ENCODE results near the gene CST9.

CST9 gene

DNA sequence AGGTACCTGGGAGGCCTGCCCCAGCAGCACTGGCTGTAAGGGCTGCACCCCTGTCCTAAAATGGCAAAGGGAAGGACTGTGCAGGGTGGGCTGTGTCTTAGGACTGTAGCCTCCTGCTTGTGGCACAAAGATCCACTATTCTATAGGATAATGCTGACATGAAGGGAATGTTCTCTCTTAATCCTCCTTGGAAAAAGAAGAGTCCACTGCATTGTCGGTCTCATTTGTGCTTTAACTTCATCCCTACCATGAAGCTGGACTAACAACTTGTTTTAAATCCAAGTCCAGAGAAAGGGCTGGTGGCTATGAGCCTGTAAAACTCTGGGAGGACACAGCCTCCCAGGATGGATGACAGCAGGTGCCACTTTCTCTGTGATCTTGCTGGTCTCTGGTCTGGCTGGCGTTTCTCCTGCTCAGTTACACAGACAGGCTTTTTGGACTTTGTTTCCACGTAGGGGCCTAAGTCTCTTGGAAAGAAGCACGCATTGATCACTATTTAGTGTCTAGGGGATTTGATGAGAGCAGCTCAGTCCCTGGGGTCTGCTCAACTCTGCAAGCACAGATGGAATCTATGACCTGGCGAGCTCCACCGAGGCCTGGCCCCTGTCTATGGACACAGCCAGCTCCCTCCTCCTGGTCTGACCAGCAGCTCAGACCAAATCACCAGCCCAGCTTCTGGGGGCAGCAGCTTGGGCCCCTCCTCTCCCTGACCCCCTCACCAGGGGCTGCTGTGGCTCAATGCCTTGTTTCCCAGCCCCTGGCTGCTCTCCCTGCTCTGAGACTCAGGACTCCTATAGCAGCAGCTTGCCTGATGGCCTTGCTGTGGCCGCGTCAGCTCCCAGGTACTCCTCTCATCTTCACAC is 27.2 kb upstream of the CST9 start:
- TF ChIP-seq GATA2 (IDR thresholded peaks at IDR 0.05; ENCODE audit: low read depth, low read length) (no peak), GATA3 (IDR thresholded peaks at IDR 0.05; ENCODE audit: low read depth, low read length) (no peak)

DNA sequence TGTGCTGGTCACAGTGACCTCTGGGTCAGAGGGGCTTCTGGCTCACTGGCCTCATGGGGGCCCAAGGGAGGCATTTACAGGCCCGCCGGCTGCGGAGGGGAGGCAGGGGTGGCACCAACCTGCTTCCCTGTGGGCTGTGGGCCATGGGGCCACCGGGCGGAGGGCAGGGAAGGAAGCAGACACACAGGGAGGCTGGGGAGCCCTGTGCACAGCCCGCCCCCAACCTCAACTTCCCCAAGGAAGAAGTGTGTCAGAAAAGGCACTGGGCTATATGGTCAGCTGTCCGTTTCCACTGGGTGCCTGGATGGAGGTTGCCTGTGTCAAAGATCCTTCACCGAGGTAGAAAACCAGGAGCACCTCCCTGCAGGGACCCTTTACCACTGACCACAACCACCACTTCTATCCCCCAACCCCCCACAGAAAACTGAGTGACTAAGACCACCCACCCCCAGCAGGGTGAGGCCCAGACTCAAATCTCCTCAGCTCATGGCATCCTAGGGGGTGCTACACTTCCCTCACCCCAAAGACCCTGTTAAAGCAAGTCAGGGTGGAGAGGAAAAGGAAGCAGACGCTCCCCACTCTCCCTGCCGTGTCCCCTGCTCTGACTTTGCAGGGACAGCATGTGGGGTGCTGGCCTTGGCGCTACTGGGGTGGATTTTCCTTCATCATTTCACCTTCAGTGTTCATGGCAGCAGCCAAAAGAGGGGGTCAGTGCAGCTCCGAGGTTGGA is 26.4 kb upstream of the CST9 start:
- no peak for TF ChIP-seq GATA2 (IDR thresholded peaks at IDR 0.05; ENCODE audit: low read depth, low read length)
- TF ChIP-seq GATA3 (IDR thresholded peaks at IDR 0.05; ENCODE audit: low read depth, low read length) = no peak

DNA sequence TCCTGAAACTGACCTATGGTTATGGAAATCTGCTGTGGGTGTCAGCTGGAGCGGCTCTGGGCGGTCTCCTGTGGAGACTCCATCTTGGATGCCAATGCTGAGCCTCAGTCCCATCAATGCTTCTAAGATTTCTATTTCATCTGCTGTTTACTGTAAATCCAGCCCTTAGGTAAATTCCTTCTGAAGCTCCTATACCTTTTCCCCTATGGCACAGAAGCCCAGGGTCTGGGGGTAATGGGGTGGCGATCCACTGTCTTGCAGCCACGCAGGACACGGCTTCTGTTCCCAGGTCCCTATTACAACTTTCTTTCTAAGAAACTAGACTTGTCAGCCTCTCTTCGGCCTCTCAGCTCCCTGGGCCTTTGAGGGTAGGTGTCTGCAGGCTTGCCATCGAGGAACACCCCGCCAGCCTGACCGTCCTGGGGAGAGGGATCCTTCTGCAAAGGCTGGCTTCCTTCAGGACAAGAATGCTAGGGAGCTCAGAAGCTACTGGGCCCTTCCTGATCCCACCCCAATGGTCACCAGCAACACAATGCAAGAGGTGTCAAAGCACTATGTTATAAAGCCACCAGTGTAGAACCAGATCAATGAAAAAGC is 25.6 kb upstream of the CST9 start:
- TF ChIP-seq GATA3 (IDR thresholded peaks at IDR 0.05; ENCODE audit: low read depth, low read length) (no peak), GATA2 (IDR thresholded peaks at IDR 0.05; ENCODE audit: low read depth, low read length) (no peak)

DNA sequence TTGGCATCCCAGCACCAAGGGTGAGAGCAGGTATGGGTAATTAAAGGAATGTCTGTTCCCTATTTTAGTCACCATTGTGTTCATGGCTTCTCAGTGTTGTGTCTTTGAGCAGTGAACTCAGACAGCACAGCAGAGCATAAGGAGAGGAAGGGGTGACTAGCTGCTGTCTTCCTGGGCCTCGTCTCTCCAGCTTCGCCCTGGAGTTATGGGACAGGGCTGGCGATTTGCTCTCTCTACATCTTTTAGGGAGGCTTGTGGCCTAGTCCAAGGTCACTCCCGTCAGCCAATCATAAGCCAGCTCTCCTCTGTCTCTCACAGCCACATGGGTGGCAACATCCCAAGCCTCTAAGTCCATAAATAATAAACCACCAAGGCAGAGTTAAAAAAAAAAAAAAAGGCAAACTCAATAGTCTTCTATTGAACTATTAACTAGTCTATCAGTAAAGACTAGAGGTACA is 24.7 kb upstream of the CST9 start:
- no peak for TF ChIP-seq GATA3 (IDR thresholded peaks at IDR 0.05; ENCODE audit: low read depth, low read length)
- TF ChIP-seq GATA2 (IDR thresholded peaks at IDR 0.05; ENCODE audit: low read depth, low read length) = no peak

DNA sequence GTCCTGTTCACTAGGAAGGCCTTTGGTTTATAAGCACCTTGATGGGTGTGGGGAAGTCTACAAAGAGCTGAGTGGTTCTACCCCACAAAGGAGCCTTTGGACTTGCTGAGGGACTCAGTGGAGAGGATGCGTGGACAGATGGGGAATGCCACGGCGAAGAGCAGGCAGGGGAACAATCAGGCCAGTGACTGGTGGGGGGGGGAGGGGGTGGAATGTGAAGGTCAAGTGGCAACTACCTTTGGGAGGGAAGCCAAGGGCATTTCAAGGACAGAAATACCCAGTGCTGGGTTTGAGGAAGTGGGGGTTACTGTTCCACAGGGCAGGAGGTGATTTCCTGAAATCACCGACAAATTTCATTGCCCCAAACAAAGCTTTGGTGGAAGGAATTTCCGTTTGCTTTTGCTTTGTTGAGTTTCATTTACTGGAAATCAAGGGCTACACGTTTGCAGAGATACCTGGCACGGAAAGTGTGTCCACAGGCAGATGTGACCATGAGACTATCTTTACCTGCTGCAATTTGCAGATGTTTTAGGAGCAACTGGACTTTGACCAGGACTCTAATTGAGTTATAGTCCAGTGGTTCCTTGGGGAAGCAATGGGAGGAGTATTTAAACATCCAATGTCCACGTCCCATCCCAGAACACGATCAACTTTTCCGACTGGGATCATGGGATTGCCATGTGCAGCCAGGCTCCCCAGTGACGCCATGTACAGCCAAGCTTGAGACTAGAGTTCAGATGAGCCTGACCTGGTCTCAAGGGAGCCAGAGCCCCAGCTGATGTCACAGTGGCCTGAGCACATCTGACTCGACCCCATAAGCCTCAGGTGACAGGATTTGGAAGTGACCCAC is 24.1 kb upstream of the CST9 start:
- TF ChIP-seq GATA2 (IDR thresholded peaks at IDR 0.05; ENCODE audit: low read depth, low read length) = no peak
- TF ChIP-seq GATA3 (IDR thresholded peaks at IDR 0.05; ENCODE audit: low read depth, low read length) = no peak

DNA sequence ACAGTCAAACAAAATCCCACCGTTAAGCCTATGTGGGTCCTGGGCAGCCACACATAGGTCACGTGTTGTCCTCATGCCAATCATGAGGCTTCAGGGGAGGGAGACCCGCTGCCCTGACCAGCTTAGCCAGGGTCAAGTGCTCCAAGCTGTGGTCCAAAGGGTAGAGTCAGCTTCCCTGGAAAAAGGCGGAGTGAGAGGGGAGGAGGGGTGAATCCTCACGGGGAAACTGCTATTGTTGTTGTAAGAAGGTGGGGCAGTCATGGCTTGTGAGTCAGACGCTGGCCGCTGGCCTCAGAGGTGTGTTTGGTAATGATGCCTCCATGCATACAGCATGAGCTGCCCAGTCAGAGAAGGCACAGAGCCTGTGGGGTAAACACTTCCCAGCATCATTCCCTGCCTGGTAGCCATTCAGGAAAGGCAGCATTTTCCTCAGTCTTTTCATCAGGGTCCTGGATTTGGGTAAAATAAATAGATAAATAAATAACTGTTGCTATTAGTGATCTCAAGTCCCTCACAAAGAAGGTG is 23.4 kb upstream of the CST9 start:
- TF ChIP-seq GATA3 (IDR thresholded peaks at IDR 0.05; ENCODE audit: low read depth, low read length) (no peak), GATA2 (IDR thresholded peaks at IDR 0.05; ENCODE audit: low read depth, low read length) (no peak)

DNA sequence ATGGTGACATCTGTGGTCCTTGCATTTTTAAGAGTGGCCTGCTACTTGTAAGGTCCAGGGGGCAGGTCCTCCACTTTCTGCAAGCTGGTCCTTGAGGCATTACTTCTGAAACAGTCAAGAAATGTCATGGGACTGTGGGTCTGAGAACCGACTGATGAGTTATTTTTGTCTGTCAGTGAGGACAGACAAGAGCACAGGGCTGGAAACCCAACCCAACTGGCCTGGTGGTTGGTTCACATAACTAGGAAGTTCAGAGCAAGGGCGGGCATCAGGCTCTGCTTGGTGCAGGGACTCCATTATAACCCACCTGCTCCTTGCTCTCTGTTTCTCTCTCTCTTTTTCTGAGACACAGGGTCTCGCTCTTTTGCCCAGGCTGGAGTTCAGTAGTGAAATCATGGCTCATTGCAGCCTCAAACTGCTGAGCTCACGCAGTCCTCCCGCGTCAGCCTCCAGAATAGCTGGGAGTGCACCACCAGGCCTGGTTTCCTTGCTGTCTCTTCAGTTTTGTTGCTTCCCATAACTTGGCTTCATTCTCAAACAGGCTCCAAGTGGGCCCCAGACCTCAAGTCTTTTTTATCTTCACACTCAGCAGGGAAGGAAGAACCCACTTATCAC is 22.8 kb upstream of the CST9 start:
- no peak for TF ChIP-seq GATA2 (IDR thresholded peaks at IDR 0.05; ENCODE audit: low read depth, low read length)
- no peak for TF ChIP-seq GATA3 (IDR thresholded peaks at IDR 0.05; ENCODE audit: low read depth, low read length)

DNA sequence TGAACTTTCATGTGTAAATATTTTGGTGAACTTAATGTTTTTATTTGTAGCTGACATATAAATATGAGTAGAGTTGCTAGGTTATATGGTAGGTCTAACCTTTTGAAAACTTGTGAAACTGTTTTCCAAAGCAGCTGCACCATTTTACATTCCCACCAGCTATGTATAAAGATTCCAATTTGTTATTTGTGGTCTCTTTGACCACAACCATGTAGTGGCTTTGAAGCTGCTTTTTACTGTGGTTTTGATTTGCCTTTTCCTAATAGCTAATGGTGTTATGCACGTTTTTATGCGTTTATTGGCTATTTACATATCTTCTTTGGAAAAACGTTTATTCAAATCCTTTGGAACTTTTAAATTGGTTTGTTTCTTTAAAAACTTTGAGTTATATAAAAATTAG is 21.8 kb upstream of the CST9 start:
- no peak for TF ChIP-seq GATA2 (IDR thresholded peaks at IDR 0.05; ENCODE audit: low read depth, low read length)
- TF ChIP-seq GATA3 (IDR thresholded peaks at IDR 0.05; ENCODE audit: low read depth, low read length) = no peak

DNA sequence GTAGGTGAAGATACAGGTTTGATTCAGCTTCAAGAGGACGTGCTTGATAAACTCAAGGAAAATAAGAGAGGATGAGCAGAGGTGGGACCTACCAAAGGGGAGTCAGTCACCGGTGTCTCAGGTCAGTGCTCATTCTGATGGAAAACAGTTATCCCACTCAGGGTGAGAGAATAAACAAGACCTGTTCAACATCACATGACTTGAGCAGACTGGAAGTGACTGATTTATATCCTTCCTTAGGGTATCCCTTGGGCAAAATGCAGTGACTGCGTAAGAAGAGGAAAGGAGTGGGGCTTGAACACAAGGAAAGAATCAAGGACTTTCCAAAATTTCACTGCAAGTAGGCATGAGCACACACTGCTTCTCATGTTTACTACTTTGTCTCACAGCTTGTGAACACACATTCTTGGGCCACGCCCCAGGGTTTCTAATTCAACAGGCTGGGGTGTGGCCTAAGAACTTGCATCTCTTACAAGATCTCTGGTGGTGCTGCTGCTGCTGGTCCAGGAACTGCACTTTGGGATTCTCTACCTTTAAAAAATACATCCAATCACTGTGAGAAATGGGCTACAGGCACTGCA is 20.4 kb upstream of the CST9 start:
- TF ChIP-seq GATA3 (IDR thresholded peaks at IDR 0.05; ENCODE audit: low read depth, low read length) (no peak), GATA2 (IDR thresholded peaks at IDR 0.05; ENCODE audit: low read depth, low read length) (no peak)

DNA sequence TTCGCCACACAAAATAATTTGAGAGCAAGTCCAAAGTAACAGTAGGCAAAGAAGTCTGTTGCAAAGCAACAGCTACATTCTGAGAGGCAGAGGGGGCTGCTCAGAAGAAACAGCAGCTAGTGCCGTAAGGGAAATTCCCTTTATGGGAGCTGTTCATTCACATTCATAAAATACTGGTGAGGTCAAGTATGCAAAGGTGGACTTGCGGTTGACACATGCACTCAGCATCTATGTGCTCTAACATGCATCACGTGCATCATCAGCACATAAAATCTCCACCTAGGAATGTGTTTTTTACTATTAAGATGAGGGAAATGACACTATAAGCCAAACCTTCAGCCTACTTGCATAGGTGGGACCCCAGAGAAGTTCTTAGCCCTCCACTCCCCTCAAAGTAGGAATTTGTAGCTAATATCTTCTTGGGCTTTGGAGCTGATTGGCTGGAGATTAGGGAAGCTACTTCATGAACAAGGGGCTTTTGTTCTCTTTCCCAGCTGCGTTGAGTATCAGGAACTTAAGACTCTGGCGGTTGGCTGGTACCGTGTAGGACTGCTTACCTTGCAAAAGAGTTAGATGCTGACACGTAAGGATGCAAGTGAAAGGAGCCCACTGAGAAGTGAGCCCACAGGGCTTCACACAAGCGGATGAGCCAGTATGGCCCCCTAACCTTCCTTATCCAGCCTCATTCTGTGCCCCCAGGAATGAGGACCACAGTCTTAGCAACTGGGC is 19.7 kb upstream of the CST9 start:
- TF ChIP-seq GATA3 (IDR thresholded peaks at IDR 0.05; ENCODE audit: low read depth, low read length) (no peak), GATA2 (IDR thresholded peaks at IDR 0.05; ENCODE audit: low read depth, low read length) (no peak)

DNA sequence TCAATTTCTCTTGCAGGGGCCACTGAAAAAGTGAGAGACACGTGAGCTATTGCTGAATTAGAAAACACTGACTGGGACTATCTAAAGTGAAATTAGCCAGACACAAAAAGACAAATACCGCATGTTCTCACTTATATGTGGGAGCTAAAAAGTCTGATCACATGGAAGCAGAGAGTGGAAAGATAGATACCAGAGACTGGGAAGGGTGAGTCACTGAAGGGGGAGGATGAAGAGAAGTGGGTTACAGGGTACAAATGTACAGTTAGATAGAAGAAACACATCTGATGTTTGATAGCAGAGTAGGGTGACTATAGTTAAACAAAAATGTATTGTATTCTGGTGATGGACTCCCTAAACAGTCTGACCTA is 18.6 kb upstream of the CST9 start:
- no peak for TF ChIP-seq GATA2 (IDR thresholded peaks at IDR 0.05; ENCODE audit: low read depth, low read length)

DNA sequence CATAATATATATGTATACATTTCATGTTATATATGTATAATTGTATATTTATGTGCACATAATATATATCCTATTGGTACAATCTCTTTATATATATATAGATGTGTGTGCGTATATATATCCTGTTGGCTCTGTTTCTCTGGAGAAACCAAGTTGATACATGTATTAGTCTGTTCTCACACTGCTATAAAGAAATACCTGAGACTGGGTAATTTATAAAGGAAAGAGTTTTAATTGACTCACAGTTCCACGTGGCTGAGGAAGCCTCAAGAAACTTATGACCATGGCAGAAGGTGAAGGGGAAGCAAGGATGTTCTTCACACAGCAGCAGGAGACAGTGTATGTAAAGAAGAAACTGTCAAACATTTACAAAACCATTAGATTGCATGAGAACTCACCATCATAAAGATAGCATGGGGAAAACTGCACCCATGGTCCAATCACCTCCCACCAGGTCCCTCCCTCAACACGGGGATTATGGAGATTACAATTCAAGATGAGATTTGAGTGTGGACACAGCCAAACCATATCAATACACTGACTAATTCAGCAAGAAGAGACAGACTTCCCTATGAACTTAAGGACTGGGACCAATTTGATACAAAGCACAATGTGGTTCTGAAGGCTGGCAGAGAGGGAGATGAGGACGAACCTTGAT is 18.1 kb upstream of the CST9 start:
- no peak for TF ChIP-seq GATA2 (IDR thresholded peaks at IDR 0.05; ENCODE audit: low read depth, low read length)
- no peak for TF ChIP-seq GATA3 (IDR thresholded peaks at IDR 0.05; ENCODE audit: low read depth, low read length)
